AG09309 (cell line): ENCODE measurements around the gene AGBL4.

Experiments
- DNase-seq: peaks from one replicate; pipeline ENCODE4 v3.0.0-alpha.2; 2010; ENCODE audit warnings: low read depth
- H3K4me3 ChIP-seq: 2 replicates; pipeline ENCODE4 v1.5.1; 2011; ENCODE audit warnings: mild to moderate bottlenecking, low read depth, low read length, moderate library complexity; ENCODE audit not compliant: control insufficient read depth
- TF ChIP-seq, protein P1 (sequence below): IDR thresholded peaks from 2 replicates; pipeline ENCODE4 v1.5.1; 2011; ENCODE audit warnings: mild to moderate bottlenecking, low read depth, low read length, inconsistent platforms; ENCODE audit not compliant: insufficient read depth, control insufficient read depth; ENCODE audit errors: missing control alignments

The AGBL4 gene

DNA sequence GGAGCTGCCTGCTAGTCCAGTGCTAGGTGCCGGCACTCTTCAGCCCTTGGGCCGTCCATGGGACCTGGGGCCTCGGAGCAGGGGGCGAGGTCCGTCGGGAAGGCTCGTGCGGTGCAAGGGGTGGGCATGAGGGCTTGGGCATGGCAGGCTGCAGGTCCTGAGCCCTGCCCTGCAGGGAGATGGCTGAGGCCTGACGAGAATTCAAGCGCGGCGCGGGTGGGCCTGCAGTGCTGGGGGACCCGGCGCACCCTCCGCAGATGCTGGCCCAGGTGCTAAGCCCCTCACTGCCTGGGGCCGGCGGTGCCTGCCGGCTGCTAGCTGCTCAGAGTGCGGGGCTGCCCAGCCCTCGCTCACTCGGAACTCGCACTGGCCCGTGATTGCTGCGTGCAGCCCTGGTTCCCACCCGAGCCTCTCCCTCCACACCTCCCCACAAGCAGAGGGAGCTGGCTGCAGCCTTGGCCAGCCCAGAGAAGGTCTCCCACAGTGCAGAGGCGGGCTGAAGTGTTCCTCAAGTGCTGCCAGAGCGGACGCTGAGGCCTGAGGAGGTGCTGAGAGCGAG lies 467.0 kb downstream of the AGBL4 start:
- TF ChIP-seq, protein P1, sequence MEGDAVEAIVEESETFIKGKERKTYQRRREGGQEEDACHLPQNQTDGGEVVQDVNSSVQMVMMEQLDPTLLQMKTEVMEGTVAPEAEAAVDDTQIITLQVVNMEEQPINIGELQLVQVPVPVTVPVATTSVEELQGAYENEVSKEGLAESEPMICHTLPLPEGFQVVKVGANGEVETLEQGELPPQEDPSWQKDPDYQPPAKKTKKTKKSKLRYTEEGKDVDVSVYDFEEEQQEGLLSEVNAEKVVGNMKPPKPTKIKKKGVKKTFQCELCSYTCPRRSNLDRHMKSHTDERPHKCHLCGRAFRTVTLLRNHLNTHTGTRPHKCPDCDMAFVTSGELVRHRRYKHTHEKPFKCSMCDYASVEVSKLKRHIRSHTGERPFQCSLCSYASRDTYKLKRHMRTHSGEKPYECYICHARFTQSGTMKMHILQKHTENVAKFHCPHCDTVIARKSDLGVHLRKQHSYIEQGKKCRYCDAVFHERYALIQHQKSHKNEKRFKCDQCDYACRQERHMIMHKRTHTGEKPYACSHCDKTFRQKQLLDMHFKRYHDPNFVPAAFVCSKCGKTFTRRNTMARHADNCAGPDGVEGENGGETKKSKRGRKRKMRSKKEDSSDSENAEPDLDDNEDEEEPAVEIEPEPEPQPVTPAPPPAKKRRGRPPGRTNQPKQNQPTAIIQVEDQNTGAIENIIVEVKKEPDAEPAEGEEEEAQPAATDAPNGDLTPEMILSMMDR, result no peak
- no peak overlapping the region for H3K4me3 ChIP-seq
- DNase-seq, result no peak

DNA sequence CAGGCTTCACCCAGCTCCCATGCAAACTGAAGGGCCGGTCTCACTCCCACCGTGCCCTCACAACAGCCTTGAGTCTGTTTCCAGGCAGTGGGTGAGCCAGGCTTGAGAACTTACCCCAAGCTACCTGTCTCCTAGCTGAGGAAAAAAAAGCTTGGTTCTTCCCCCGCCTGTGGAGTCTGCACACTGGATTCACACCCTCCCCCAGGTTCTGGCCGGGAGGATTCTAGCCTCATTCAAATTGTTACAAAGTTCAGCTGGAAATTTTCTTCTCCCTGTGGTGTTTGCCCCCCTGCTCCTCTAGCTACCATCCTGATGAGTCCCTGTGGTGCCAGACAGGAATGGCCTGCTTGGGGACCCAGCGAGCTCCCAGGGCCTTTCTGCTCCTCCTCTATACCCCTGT lies 471.7 kb downstream of the AGBL4 start:
- H3K4me3 ChIP-seq, result no peak overlapping the region
- DNase-seq, result no peak
- TF ChIP-seq, protein P1, result no peak

DNA sequence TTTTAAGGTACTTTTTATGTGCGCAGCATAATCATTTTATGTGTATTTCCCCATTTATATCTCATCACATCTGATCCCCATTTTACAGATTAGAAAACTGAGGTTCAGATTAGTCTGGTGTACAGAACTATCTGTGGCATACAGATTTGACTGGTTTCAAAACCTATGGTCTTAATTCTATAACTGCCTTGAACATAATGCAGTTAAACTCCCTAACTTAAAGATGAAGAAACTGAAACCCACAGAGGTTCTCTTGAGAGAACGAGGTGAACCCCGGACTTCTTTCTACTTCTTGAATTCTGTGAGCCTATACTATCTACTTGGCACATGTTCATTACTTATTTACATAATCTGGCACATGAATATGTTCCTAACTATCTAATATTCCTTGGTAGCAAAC lies 479.1 kb downstream of the AGBL4 start:
- no peak for DNase-seq
- TF ChIP-seq, protein P1, result no peak
- H3K4me3 ChIP-seq, result no peak overlapping the region

DNA sequence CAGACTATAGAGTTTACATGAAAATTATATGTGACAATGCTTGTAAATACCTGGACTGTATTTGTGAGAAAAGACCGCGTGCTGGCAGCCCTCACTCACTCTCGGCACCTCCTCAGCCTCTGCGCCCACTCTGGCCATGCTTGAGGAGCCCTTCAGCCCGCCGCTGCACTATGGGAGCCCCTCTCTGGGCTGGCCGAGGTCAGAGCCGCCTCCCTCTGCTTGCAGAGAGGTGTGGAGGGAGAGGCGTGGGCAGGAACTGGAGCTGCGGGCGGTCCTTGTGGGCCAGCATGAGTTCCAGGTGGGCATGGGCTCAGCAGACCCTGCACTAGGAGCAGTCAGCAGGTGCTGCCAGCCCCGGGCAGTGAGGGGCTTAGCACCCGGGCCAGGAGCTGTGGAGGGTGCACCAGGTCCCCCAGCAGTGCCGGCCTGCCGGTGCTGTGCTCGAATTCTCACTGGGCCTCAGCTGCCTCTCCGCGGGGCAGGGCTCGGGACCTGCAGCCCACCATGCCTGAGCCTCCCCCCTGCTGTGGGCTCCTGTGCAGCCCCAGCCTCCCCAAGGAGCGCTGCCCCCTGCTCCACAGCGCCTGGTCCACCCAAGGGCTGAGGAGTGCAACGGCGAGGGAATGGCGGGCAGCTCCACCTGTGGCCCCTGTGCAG lies 482.5 kb downstream of the AGBL4 start:
- TF ChIP-seq, protein P1, result no peak
- no peak for DNase-seq
- H3K4me3 ChIP-seq, result no peak overlapping the region

DNA sequence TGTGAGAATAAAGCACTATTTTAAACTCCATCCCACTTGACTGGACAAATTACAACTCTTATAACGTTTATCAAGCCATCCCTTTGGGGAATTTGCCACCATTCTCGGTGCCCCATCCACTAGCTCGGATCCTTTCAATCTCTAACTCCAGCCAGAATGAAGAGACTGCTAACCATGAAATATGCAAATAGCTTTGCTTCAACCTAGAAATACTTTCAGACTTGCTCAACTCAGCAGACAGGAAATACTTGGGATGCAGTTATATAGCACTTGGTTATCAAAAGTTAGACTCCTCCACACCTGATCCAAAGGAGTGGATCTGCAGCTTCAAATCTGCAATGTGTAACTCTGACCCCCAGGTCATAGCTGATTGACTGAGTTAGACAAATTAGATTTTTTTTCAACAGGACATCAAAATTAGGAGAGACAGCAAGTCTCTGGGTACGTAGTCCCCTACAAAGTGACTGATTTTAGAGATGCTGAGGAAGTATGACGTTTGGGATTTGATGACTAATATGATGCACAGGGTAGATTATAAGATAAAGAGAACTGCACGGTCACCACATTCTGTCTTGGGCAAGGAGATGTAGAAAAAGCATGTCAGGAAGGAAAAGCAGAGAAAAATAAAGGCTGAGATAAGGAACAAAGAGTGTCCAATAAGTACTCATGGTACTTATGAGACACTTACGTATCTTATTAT lies 496.0 kb downstream of the AGBL4 start:
- TF ChIP-seq, protein P1, result no peak
- no peak overlapping the region for H3K4me3 ChIP-seq
- no peak for DNase-seq

DNA sequence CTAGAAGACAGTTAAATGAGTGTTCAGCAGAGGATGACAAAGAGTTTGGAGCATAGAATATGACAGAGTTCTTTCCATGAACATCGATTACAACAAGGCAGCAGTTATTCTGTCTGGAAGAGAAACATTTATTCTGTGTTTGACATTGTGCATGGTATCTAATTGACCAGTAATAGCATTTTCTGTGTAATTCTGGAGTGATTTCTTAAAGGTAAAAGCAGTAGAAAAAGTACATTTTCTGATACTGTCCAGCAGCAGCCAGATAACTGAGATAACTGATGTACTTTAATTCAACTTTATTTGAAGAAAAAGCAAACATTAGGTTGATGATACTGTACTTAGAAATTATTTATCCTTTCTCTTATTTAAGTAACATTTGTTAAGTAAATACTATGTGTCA lies 497.1 kb downstream of the AGBL4 start:
- TF ChIP-seq, protein P1, result no peak
- no peak overlapping the region for H3K4me3 ChIP-seq
- no peak for DNase-seq

DNA sequence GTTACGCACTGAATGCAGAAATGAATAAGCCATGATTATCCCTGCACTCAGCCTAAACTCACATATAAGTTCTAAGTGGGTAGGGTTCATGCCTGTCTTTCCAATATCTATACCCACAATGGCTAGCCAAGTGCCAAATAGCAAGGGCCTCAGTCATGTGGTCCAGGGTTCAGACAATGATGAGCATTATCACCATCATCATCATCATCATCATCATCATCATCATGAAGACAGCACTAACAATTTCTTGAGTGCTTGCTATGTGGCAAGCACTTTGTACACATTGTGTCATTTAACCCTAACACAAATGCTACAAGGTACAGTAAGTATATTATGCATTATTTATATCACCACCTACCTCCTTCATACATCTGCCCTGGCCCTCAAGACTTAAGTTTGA lies 500.0 kb downstream of the AGBL4 start:
- H3K4me3 ChIP-seq, result no peak overlapping the region
- DNase-seq, result no peak
- TF ChIP-seq, protein P1, result no peak
